Measurements from ENCODE around the gene LRRC36. TPM values are rescaled to one million over a fixed set of nuclear protein-coding genes. Genes with fewer than 3 reads are reported as not detected.

Gene LRRC36
- total and polyA plus RNA-seq, 4 donors, result 2.1 to 103 (median 16.6) TPM

DNA sequence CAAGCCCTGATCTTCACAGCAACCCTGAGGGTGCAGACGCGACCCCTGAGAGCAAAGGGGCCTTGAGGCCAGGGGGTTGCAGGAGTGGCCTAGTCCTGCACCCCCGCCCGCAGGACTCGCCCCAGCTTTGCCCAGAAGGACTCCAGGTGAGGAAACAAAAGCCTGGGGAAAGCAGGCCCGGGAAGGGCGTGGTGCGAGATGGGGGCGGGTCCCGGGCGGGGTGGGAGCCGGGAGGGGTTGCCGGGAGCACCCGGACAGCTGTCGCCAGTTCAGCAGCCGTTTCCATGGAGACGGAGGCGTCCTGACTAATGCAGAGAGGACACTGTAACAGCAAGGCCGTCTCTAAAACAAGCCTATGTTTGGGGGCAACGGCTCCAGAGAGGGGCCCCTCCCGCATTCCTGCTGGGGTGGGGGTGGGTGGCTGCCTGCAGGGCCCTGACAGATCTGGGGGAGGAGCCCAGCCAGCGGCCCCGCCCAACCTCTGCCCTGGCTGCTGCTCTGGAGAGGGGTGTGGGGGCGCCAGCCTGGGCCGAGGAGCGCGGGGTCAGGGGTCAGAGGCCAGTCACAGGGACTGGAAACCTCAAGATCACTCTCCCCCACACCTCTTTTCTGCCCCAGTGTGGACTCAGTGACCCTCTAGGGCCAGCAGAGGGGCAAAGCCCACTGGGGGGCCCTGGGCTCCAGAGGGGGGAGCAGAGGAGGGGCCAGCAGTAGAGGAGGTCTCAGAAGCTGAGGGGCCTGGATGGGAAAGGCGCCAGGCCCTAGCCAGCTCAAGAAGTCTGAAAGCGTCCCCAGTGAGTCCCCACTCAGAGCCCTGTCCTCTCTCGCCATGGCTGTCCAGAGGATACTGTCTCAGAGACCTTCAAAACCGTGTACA is 69.8 kb downstream of the LRRC36 start:
- Histone ChIP-seq H3K27ac (ENCODE audit: low read depth in 1 of 2, low read length in 1 of 2) (peak overlapping the region; percentile 50 to 62), H3K4me1 (ENCODE audit: control insufficient read depth in 5 of 5, insufficient read depth in 5 of 5, low read length in 5 of 5) (peaks cover 0 to 54% (median 30%) of the 10 kb centered on the region in 5 donors), H3K4me3 (no peak overlapping the region), H3K27me3 (ENCODE audit: control insufficient read depth in 3 of 3, insufficient read depth in 3 of 3, low read length in 2 of 3) (peaks cover 0 to 9% (median 4%) of the 10 kb centered on the region in 3 donors), H3K9me3 (ENCODE audit: control insufficient read depth in 4 of 4, insufficient read depth in 3 of 4, low read length in 3 of 4) (no peaks in the 10 kb centered on the region), H3K9ac (ENCODE audit: insufficient read depth in 1 of 2, low read length in 2 of 2) (peak overlapping the region in 1 of 2 donors; percentile 34), H3K36me3 (ENCODE audit: control insufficient read depth in 4 of 4, insufficient read depth in 4 of 4, low read length in 4 of 4) (no peaks in the 10 kb centered on the region)
- 40 to 58% methylated on average over 29 to 31 of the region's 31 CpGs for WGBS, 2 donors
- TF ChIP-seq CTCF (IDR thresholded peaks at IDR 0.05; ENCODE audit: control extremely low read depth, extremely low read depth), result no peak
- peak; percentile 94 to 95 (median 95) for DNase-seq
- peak; percentile 33 for ATAC-seq (ENCODE audit: insufficient read depth, low FRiP score)

GRCh38 chr16:67397036-67397801 is 70.6 kb downstream of the LRRC36 start:
- TF ChIP-seq CTCF (IDR thresholded peaks at IDR 0.05; ENCODE audit: control extremely low read depth, extremely low read depth), result no peak
- DNase-seq, result peak in 2 of 3 donors; percentile 21 to 26
- H3K4me1 ChIP-seq (ENCODE audit: control insufficient read depth in 5 of 5, insufficient read depth in 5 of 5, low read length in 5 of 5), result peaks cover 0 to 52% (median 26%) of the 10 kb centered on the region in 5 donors
- H3K36me3 ChIP-seq (ENCODE audit: control insufficient read depth in 4 of 4, insufficient read depth in 4 of 4, low read length in 4 of 4), result no peaks in the 10 kb centered on the region
- peak overlapping the region; percentile 50 to 62 for H3K27ac ChIP-seq (ENCODE audit: low read depth in 1 of 2, low read length in 1 of 2)
- ATAC-seq (ENCODE audit: insufficient read depth, low FRiP score), result no peak
- H3K27me3 ChIP-seq (ENCODE audit: control insufficient read depth in 3 of 3, insufficient read depth in 3 of 3, low read length in 2 of 3), result peaks cover 0 to 9% (median 4%) of the 10 kb centered on the region in 3 donors
- WGBS, 2 donors, result 78 to 82% methylated on average over 15 of the region's 15 CpGs
- H3K4me3 ChIP-seq, result no peak overlapping the region
- H3K9me3 ChIP-seq (ENCODE audit: control insufficient read depth in 4 of 4, insufficient read depth in 3 of 4, low read length in 3 of 4), result no peaks in the 10 kb centered on the region
- peak overlapping the region in 1 of 2 donors; percentile 34 for H3K9ac ChIP-seq (ENCODE audit: insufficient read depth in 1 of 2, low read length in 2 of 2)

- ATAC-seq (ENCODE audit: insufficient read depth, low FRiP score), result no peak
- WGBS, 2 donors, result 82 to 88% methylated on average over 22 of the region's 22 CpGs
- H3K27ac ChIP-seq (ENCODE audit: low read depth in 1 of 2, low read length in 1 of 2), result peak overlapping the region in 1 of 2 donors; percentile 5
Measured at GRCh38 chr16:67397812-67398545, 71.4 kb downstream of the LRRC36 start.

More at GRCh38 chr16:67397812-67398545, 71.4 kb downstream of the LRRC36 start:
- no peak overlapping the region for H3K4me3 ChIP-seq
- peaks cover 0 to 9% (median 4%) of the 10 kb centered on the region in 3 donors for H3K27me3 ChIP-seq (ENCODE audit: control insufficient read depth in 3 of 3, insufficient read depth in 3 of 3, low read length in 2 of 3)
- no peak for DNase-seq
- no peak overlapping the region for H3K9ac ChIP-seq (ENCODE audit: insufficient read depth in 1 of 2, low read length in 2 of 2)
- peaks cover 0 to 44% (median 18%) of the 10 kb centered on the region in 5 donors for H3K4me1 ChIP-seq (ENCODE audit: control insufficient read depth in 5 of 5, insufficient read depth in 5 of 5, low read length in 5 of 5)
- no peak for TF ChIP-seq CTCF (IDR thresholded peaks at IDR 0.05; ENCODE audit: control extremely low read depth, extremely low read depth)
- H3K36me3 ChIP-seq (ENCODE audit: control insufficient read depth in 4 of 4, insufficient read depth in 4 of 4, low read length in 4 of 4), result no peaks in the 10 kb centered on the region
- no peaks in the 10 kb centered on the region for H3K9me3 ChIP-seq (ENCODE audit: control insufficient read depth in 4 of 4, insufficient read depth in 3 of 4, low read length in 3 of 4)
